ENCODE measurements around the gene PUS7. TPM values are rescaled to one million over a fixed set of nuclear protein-coding genes. Genes with fewer than 3 reads are reported as not detected.
A peak's percentile ranks its signal among the peaks of the same experiment; 100 is the strongest.
"Not testable (repeated sequence)": the region's sequence is repeated elsewhere in the genome, so short reads cannot be mapped to it uniquely, and the experiment has no call there.

The PUS7 gene
- total RNA-seq, 2 donors from 2014 or later = 6.0 to 6.6 TPM

DNA sequence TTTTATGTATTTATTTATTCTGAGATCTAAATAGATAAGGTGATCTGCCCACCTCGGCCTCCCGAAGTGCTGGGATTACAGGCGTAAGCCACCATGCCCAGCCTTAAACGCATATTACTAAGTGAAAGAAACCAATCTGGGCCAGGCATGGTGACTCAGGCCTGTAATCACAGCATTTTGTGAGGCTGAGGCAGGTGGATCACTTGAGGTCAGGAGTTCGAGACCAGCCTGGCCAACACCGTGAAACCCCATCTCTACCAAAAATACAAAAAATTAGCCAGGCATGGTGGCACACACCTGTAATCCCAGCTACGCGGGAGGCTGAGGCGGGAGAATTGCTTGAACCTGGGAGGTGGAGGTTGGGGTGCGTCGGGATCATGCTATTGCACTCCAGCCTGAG is 2.4 kb upstream of the PUS7 start:
- H3K36me3 Mint-ChIP-seq (ENCODE audit: low read depth); H3K27me3 Mint-ChIP-seq; H3K27ac Mint-ChIP-seq; ATAC-seq; H3K4me3 Mint-ChIP-seq; DNase-seq; H3K9me3 ChIP-seq (ENCODE audit: control insufficient read depth, low read length, poor library complexity, severe bottlenecking): not testable (repeated sequence)
- peaks cover 12% of the 10 kb centered on the region for H3K4me1 Mint-ChIP-seq

DNA sequence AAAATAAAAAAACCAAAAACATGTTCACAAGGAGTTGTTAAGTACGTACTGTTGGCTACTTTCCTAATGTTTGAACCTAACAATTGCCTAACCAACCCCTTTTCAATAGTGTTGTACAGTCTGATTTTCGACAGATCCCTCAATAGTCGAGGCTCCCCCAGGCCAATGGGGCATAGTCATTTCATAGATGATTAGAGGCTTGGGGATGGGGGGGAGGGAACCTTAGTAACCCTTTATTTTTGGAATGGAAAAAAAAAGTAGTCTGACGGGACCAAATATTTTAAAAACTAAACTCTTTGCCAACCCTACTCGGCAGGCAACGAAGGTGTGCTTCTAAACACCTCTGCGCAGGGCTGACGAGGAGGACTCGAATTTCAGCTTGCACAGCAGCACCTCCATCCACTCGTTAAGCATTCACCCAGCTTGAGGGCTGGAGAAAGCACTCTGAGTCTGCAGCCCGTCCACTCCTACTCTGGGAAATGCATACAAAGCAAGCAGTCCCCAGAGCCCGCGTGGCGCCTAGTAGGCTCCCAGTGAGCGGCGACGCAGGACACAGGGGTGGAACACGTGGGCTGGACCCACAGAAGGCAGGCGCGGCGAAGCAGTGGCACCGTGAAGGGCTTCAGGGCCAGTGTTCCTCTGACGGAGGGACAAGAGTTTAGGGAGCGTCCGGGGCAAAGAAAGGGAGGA is 899 bp downstream of the PUS7 start:
- no peaks in the 10 kb centered on the region for H3K9me3 ChIP-seq (ENCODE audit: control insufficient read depth, low read length, poor library complexity, severe bottlenecking)
- H3K27ac Mint-ChIP-seq = peak overlapping the region; percentile 53
- peaks cover 12% of the 10 kb centered on the region for H3K4me1 Mint-ChIP-seq
- peak; percentile 8 to 26 (median 15) for DNase-seq
- ATAC-seq = peak; percentile 37
- no peaks in the 10 kb centered on the region for H3K27me3 Mint-ChIP-seq
- no peaks in the 10 kb centered on the region for H3K36me3 Mint-ChIP-seq (ENCODE audit: low read depth)
- peak overlapping the region; percentile 99 for H3K4me3 Mint-ChIP-seq

DNA sequence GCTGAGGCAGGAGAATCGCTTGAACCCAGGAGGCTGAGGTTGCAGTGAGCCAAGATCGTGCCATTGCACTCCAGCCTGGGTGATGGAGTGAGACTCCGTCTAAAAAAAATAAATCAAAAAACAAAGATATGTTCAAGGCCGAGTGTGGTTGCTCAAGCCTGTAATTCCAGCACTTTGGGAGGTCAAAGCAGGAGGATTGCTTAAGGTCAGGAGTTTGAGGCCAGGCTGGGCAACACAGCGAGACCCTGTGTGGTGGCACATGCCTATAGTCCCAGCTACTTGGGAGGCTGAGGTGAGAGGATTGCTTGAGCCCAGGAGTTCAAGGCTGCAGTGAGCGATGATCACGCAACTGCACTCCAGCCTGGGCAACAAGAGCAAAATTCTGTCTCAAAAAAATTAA is 1.5 kb downstream of the PUS7 start:
- ATAC-seq, H3K27ac Mint-ChIP-seq: not testable (repeated sequence)

DNA sequence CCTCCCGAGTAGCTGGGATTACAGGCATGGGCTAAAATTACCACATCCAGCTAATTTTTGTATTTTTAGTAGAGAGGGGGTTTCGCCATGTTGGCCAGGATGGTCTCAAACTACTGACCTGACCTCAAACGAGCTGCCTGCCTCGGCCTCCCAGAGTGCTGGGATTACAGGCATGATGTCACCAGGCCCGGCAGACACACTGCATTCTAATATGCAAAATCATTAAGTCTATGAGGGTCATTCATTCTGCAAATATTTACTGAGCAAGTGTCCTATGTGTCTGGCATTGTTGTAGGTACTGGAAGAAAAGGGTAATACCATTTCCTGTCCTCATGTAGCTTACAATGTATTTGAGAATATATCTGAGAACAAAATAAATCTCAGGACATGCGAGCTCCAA is 2.7 kb downstream of the PUS7 start:
- Mint-ChIP-seq H3K27ac (no peak overlapping the region), H3K36me3 (ENCODE audit: low read depth) (no peaks in the 10 kb centered on the region), H3K4me3 (no peak overlapping the region), H3K4me1 (peaks cover 9% of the 10 kb centered on the region), H3K27me3 (no peaks in the 10 kb centered on the region)
- DNase-seq (no peak), ATAC-seq (no peak)
- no peaks in the 10 kb centered on the region for H3K9me3 ChIP-seq (ENCODE audit: control insufficient read depth, low read length, poor library complexity, severe bottlenecking)

More for the DNA sequence above, 1.5 kb downstream of the PUS7 start:
- H3K4me3 Mint-ChIP-seq; H3K36me3 Mint-ChIP-seq (ENCODE audit: low read depth); H3K27me3 Mint-ChIP-seq; DNase-seq; H3K9me3 ChIP-seq (ENCODE audit: control insufficient read depth, low read length, poor library complexity, severe bottlenecking): not testable (repeated sequence)
- peaks cover 12% of the 10 kb centered on the region for H3K4me1 Mint-ChIP-seq

DNA sequence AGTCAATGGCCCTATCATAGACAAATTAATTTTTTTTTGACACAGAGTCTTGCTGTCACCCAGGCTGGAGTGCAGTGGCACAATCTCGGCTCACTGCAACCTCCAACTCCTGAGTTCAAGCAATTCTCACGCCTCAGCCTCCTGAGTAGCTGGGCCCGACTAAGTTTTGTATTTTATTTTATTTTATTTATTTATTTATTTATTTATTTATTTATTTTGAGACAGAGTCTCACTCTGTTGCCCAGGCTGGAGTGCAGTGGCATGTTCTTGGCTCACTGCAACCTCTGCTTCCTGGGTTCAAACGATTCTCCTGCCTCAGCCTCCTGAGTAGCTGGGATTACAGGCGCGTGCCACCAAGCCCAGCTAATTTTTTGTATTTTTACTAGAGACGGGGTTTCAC is 6.5 kb downstream of the PUS7 start:
- ATAC-seq; H3K27ac Mint-ChIP-seq; H3K4me3 Mint-ChIP-seq; H3K36me3 Mint-ChIP-seq (ENCODE audit: low read depth); H3K9me3 ChIP-seq (ENCODE audit: control insufficient read depth, low read length, poor library complexity, severe bottlenecking); H3K27me3 Mint-ChIP-seq; DNase-seq: not testable (repeated sequence)
- peaks cover 14% of the 10 kb centered on the region for H3K4me1 Mint-ChIP-seq

DNA sequence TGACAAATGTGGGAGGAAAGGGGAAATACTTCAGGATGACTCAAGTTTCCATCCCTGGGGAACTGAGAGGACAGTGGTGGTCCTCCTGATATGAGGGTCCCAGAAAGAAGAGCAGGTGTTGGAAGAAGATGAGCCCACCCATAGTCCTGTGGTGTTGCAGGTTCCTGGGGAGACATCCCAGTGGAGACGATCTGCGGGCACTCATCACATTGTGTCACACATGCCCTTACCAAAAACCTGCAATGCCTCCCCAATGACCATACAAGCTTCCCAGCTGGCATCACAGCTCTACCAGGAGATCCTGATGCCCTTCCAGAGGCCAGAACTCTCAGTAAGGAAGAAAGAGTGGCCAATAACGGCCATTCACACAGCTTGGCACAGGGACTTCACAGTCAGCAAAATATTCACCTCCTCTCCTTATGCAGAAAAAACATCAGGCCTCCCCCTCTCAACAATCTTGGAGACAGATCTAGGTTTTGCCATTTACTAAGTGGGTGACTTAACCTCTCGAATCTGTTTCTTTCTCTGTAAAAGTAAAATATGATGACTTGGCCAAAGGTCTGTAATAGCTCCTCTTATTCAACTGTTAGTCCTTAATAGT is 9.0 kb downstream of the PUS7 start:
- no peak for ATAC-seq
- Mint-ChIP-seq H3K27me3 (no peaks in the 10 kb centered on the region), H3K27ac (no peak overlapping the region), H3K36me3 (ENCODE audit: low read depth) (peaks cover 3% of the 10 kb centered on the region), H3K4me3 (no peak overlapping the region), H3K4me1 (peaks cover 10% of the 10 kb centered on the region)
- no peak for DNase-seq
- no peaks in the 10 kb centered on the region for H3K9me3 ChIP-seq (ENCODE audit: control insufficient read depth, low read length, poor library complexity, severe bottlenecking)

DNA sequence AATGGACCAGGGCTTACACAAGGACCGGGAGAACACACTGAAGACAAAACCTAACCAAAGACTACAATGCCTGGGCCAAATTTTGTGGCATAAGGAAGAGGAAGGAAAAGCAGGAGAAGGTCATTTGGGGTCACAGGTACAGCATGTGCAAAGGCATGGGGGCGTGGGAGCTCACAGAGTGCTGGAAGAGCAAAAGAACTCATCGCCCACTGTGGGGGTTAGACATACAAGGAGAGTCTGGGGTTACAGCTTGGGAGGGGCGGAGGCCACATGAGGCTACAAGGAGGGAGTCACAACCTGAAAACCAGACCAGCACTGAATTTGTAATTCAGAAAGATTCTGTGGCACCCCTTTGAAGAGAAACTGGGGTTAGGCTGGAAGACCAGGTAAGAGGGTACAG is 9.7 kb downstream of the PUS7 start:
- Mint-ChIP-seq H3K4me3 (no peak overlapping the region), H3K36me3 (ENCODE audit: low read depth) (peaks cover 3% of the 10 kb centered on the region), H3K4me1 (peaks cover 10% of the 10 kb centered on the region), H3K27me3 (no peaks in the 10 kb centered on the region), H3K27ac (peak overlapping the region; percentile 49)
- DNase-seq (no peak), ATAC-seq (no peak)
- H3K9me3 ChIP-seq (ENCODE audit: control insufficient read depth, low read length, poor library complexity, severe bottlenecking) = no peaks in the 10 kb centered on the region

DNA sequence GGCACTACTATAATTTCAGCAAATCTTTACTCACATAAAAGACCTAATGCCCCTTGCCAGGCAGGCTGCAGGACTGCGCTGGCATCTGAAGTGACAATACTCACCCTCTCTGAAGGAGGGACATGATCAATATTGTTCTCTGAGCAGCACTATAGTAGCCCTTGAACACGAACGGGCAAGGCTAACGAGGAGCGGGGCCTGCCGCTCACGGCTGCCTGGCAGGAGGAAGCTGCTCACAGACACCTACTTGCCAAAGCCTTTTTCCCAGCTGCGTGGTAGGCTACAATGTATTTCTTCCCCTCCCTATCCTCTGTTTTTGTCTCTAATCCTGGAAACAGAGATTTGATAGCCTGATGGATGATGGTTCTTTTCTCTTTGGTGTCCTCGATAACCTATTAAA is 19.9 kb downstream of the PUS7 start:
- ATAC-seq (no peak), DNase-seq (no peak)
- H3K9me3 ChIP-seq (ENCODE audit: control insufficient read depth, low read length, poor library complexity, severe bottlenecking) = no peaks in the 10 kb centered on the region
- Mint-ChIP-seq H3K4me1 (peaks cover 3% of the 10 kb centered on the region), H3K36me3 (ENCODE audit: low read depth) (peaks cover 6% of the 10 kb centered on the region), H3K27ac (no peak overlapping the region), H3K4me3 (no peak overlapping the region), H3K27me3 (no peaks in the 10 kb centered on the region)

DNA sequence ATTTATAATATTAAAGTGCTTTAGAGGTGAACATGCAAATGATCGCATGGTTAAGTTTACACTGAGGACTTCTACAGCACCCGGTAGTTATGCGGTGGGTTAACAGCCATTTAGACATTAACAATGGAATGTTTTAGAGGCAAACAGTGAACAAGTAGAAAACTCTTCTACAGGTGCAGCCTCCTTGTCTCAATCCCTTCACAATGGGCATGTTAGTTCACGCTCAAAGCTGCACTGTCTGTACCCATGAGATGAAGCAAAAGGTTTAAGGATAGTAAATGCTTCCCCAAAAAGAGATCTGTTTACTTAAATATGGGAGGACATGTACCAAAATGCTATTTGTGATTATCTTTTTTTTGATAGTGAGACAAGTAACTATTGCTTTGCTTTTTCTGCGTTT is 25.1 kb downstream of the PUS7 start:
- Mint-ChIP-seq H3K4me1 (peaks cover 3% of the 10 kb centered on the region), H3K27ac (no peak overlapping the region), H3K4me3 (no peak overlapping the region), H3K36me3 (ENCODE audit: low read depth) (peaks cover 4% of the 10 kb centered on the region), H3K27me3 (no peaks in the 10 kb centered on the region)
- H3K9me3 ChIP-seq (ENCODE audit: control insufficient read depth, low read length, poor library complexity, severe bottlenecking) = no peaks in the 10 kb centered on the region
- no peak for DNase-seq
- no peak for ATAC-seq

DNA sequence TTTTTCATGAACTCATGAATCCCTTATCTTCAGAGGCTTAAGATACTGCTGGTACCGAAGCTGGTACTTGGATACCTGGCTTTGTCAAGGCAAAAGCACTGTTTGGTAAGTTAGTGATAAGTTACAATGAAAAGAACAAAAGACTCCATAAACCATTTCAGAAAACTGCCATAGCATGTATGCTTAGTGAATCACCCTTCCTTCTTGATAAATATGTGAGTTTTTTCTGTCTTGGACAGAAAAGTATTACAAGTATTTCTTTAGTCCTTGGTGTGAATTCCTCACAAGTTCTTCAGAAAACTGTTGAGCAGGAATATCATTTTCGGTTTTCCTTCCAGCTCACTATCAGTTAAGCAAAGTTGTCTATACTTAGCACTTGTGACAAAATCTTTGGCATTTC is 25.6 kb downstream of the PUS7 start:
- peaks cover 3% of the 10 kb centered on the region for H3K4me1 Mint-ChIP-seq
- H3K36me3 Mint-ChIP-seq (ENCODE audit: low read depth) = peaks cover 4% of the 10 kb centered on the region

DNA sequence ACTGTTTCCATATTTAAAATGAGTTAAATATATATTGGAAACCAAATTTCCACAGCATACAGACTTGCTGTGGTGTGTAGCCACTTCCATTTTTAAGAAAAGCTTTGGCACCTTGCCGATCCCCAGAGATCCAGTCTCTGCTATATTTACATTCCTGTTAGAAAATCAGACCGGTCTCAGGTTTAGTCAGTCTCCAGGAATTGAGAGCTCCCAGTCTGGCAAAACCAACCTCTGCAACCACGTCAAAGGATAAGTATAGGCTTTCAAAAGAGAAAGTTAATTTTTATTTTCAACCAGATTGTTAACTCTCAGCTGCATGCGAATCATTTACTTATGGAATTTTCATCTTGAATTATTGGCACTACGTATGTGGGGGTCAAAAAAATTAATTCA is 28.2 kb downstream of the PUS7 start:
- H3K27ac Mint-ChIP-seq = no peak overlapping the region
- ATAC-seq (no peak), DNase-seq (no peak)
- H3K4me3 Mint-ChIP-seq = no peak overlapping the region
- no peaks in the 10 kb centered on the region for H3K27me3 Mint-ChIP-seq
- H3K9me3 ChIP-seq (ENCODE audit: control insufficient read depth, low read length, poor library complexity, severe bottlenecking) = no peaks in the 10 kb centered on the region
- H3K4me1 Mint-ChIP-seq = peaks cover 5% of the 10 kb centered on the region
- peaks cover 5% of the 10 kb centered on the region for H3K36me3 Mint-ChIP-seq (ENCODE audit: low read depth)

More for the DNA sequence above, 25.6 kb downstream of the PUS7 start:
- DNase-seq (no peak), ATAC-seq (no peak)
- Mint-ChIP-seq H3K4me3 (no peak overlapping the region), H3K27me3 (no peaks in the 10 kb centered on the region), H3K27ac (no peak overlapping the region)
- no peaks in the 10 kb centered on the region for H3K9me3 ChIP-seq (ENCODE audit: control insufficient read depth, low read length, poor library complexity, severe bottlenecking)

DNA sequence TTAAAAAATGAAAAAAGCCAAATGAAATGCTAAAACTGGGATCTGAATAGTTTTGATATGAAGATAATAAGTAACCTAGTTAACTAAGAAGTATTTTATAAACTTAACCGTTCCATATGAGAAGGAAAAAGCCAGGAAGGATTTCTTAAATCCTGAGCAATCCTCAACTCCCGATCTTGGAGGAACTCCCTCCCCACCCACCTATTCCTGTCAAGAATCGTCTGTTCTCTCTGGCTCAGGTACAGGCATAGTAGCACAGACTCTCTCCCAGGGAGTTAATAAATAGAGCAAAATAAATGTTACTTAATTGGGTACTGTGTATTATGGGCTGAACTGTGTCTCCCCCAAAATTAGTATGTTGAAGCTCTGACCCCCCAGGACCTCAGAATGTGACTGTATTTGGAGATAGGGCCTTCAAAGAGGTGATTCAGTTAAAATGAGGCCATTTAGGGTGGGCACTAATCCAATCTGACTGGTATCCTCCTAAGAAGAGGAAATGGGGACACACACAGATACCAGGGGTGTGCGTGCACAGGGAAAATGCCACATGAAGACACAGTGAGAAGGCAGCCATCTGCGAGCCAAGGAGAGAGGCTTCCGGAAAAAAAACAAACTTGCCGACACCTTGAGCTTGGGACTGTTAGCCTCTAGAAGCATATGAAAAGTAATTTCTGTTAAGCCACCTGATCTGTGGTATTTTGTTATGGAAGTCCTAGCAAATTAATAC is 28.7 kb downstream of the PUS7 start:
- H3K27me3 Mint-ChIP-seq = no peaks in the 10 kb centered on the region

DNA sequence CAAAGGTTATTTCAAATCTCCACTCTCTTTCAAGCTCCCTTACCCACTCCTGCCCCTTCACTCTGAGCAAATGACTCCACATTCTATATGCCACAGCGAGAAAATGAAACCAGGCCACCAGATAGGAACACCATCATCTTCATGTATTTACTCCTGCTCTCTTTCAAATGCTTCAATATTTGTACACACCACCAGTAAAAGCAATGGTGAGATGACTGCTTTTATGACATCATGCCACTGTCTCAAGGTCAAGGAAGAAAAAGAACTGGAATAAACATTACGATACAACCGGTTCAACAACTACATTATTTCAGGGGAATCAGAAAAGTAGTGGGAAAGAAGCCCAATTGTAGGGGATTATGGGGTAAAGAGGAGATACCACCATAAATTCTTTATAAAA is 32.7 kb downstream of the PUS7 start:
- DNase-seq (no peak), ATAC-seq (no peak)
- no peak overlapping the region for H3K4me3 Mint-ChIP-seq
- H3K4me1 Mint-ChIP-seq = peaks cover 2% of the 10 kb centered on the region
- peaks cover 7% of the 10 kb centered on the region for H3K36me3 Mint-ChIP-seq (ENCODE audit: low read depth)
- H3K27ac Mint-ChIP-seq = no peak overlapping the region
- no peaks in the 10 kb centered on the region for H3K27me3 Mint-ChIP-seq
- no peaks in the 10 kb centered on the region for H3K9me3 ChIP-seq (ENCODE audit: control insufficient read depth, low read length, poor library complexity, severe bottlenecking)

More for the DNA sequence above, 28.7 kb downstream of the PUS7 start:
- DNase-seq = no peak
- no peaks in the 10 kb centered on the region for H3K9me3 ChIP-seq (ENCODE audit: control insufficient read depth, low read length, poor library complexity, severe bottlenecking)
- H3K27ac Mint-ChIP-seq = no peak overlapping the region
- H3K4me1 Mint-ChIP-seq = peaks cover 4% of the 10 kb centered on the region
- H3K4me3 Mint-ChIP-seq = no peak overlapping the region
- H3K36me3 Mint-ChIP-seq (ENCODE audit: low read depth) = peaks cover 5% of the 10 kb centered on the region
- ATAC-seq = no peak
